HCT116 (cell line): Measurements from ENCODE around the gene BCAR1. TPM values are rescaled to one million over a fixed set of nuclear protein-coding genes. Genes with fewer than 3 reads are reported as not detected.

Experiments used
- ATAC-seq: fragments of 200-7000 bp; cut with Tn5 transposase; 2 replicates; pipeline ENCODE4 v1.9.1; 2020; ENCODE audit warnings: mild to moderate bottlenecking, moderate library complexity
- BruUV-seq: library from RNA; stranded (reverse); fragments of 400-500 nt; replicated peaks from 2 replicates; lab custom pipeline; 2021; lab: Mats Ljungman, UMichigan
- CTCF ChIA-PET: fragments of 300-600 bp; sonication (Branson Sonifier 250); formaldehyde crosslinking; loops from one replicate; lab custom pipeline; 2021; ENCODE audit warnings: antibody characterized with exemption; lab: Charles Lee
- POLR2A ChIA-PET: fragments of 300-600, 350-600 bp; sonication (Branson Sonifier 250); formaldehyde crosslinking; loops from one replicate; lab custom pipeline; 2021; ENCODE audit warnings: antibody characterized with exemption; lab: Charles Lee
- RAD21 ChIA-PET, 2 experiments: fragments of 300-600 bp; sonication (Branson Sonifier 250); formaldehyde crosslinking; loops; one replicate each; lab custom pipeline; 2023; ENCODE audit warnings: low total read pairs in 2 of 2; ENCODE audit not compliant: uncharacterized antibody in 2 of 2, unreplicated experiment in 2 of 2, low non-redundant PET in 1 of 2; lab: Charles Lee
- DNase-seq: peaks from one replicate; pipeline ENCODE4 v3.0.0-alpha.2; 2010; ENCODE audit warnings: low read depth, low spot score
- H2AFZ ChIP-seq: fragments of 200-600 bp; shearing (Covaris generic), sonication (generic); 2 replicates; pipeline ENCODE4 v1.6.1; 2017; ENCODE audit warnings: low read depth, mixed run types, mixed read lengths, antibody characterized with exemption, low read length; ENCODE audit not compliant: poor library complexity, severe bottlenecking
- H3K27ac ChIP-seq: 2 replicates; pipeline ENCODE4 v1.5.1; 2012; ENCODE audit warnings: low read depth, low read length
- H3K27me3 ChIP-seq: fragments of 200-600 bp; sonication (generic); 2 replicates; pipeline ENCODE4 v1.6.1; 2016; ENCODE audit warnings: mixed run types, low read length, mixed read lengths; ENCODE audit not compliant: insufficient read depth
- H3K36me3 ChIP-seq, 2 experiments: fragments of 200-500 bp in 1 of 2; fragments of 200-600 bp in 1 of 2; sonication (Bioruptor generic) in 1 of 2; sonication (generic) in 1 of 2; 2 replicates each; pipeline versions ENCODE4 v1.5.1 to v1.6.1; 2014 to 2016; ENCODE audit warnings: low read length in 2 of 2, inconsistent platforms in 1 of 2, mixed read lengths in 1 of 2, mixed run types in 1 of 2; ENCODE audit not compliant: insufficient read depth in 2 of 2, control insufficient read depth in 1 of 2
- H3K4me1 ChIP-seq, 2 experiments: fragments of 200-600 bp in 1 of 2; sonication (generic) in 1 of 2; 2 replicates each; pipeline versions ENCODE4 v1.5.1 to v1.6.1; 2012 to 2017; ENCODE audit warnings: low read length in 2 of 2, inconsistent platforms in 1 of 2, mild to moderate bottlenecking in 1 of 2, mixed read lengths in 1 of 2, mixed run types in 1 of 2, moderate library complexity in 1 of 2; ENCODE audit not compliant: insufficient read depth in 2 of 2, control insufficient read depth in 1 of 2
- H3K4me2 ChIP-seq: fragments of 200-600 bp; sonication (generic); 2 replicates; pipeline ENCODE4 v1.6.1; 2017; ENCODE audit warnings: mixed run types, low read length, mixed read lengths
- H3K4me3 ChIP-seq, 2 experiments: fragments of 200-600 bp in 1 of 2; sonication (generic) in 1 of 2; replicated peaks in 1 of 2; 2 replicates each; pipeline ENCODE4 v1.5.1; 2011 to 2016; ENCODE audit warnings: low read length in 2 of 2, control low read depth in 1 of 2, low read depth in 1 of 2, mild to moderate bottlenecking in 1 of 2, mixed read lengths in 1 of 2, mixed run types in 1 of 2
- H3K79me2 ChIP-seq: fragments of 200-600 bp; sonication (generic); 2 replicates; pipeline ENCODE4 v1.6.1; 2017; ENCODE audit warnings: mild to moderate bottlenecking, mixed run types, low read length, moderate library complexity, mixed read lengths; ENCODE audit not compliant: insufficient read depth
- H3K9ac ChIP-seq: fragments of 200-600 bp; sonication (generic); 2 replicates; pipeline ENCODE4 v1.6.1; 2016; ENCODE audit warnings: low read length, mixed read lengths
- H3K9me2 ChIP-seq: fragments of 200-600 bp; sonication (generic), shearing (Covaris generic); 2 replicates; pipeline ENCODE4 v1.6.1; 2017; ENCODE audit warnings: mixed run types, mild to moderate bottlenecking, moderate library complexity; ENCODE audit not compliant: insufficient read depth
- H3K9me3 ChIP-seq, 2 experiments: fragments of 200-500 bp in 1 of 2; fragments of 200-600 bp in 1 of 2; sonication (Bioruptor generic) in 1 of 2; sonication (generic) in 1 of 2; 2 replicates each; pipeline ENCODE4 v1.6.1; 2014 to 2017; ENCODE audit warnings: low read length in 2 of 2, mixed read lengths in 2 of 2, inconsistent platforms in 1 of 2, low read depth in 1 of 2, mild to moderate bottlenecking in 1 of 2, mixed run types in 1 of 2, moderate library complexity in 1 of 2; ENCODE audit not compliant: control insufficient read depth in 1 of 2, insufficient read depth in 1 of 2
- H4K20me1 ChIP-seq: fragments of 200-600 bp; sonication (generic), shearing (Covaris generic); 2 replicates; pipeline ENCODE4 v1.6.1; 2017; ENCODE audit warnings: mixed run types, mild to moderate bottlenecking, moderate library complexity; ENCODE audit not compliant: insufficient read depth
- CTCF ChIP-seq, 3 experiments: fragments of 200-600 bp in 1 of 3; sonication (generic) in 1 of 3; IDR thresholded peaks in 2 of 3; conservative IDR thresholded peaks in 1 of 3; 2 replicates each; pipeline ENCODE4 v1.5.1; 2012 to 2017; ENCODE audit warnings: low read depth in 2 of 3, low read length in 2 of 3, antibody characterized with exemption in 1 of 3, borderline replicate concordance in 1 of 3, control low read depth in 1 of 3, mild to moderate bottlenecking in 1 of 3, mixed read lengths in 1 of 3, mixed run types in 1 of 3, moderate library complexity in 1 of 3; ENCODE audit not compliant: insufficient read depth in 1 of 3
- EGR1 ChIP-seq: IDR thresholded peaks from 2 replicates; pipeline ENCODE4 v1.6.1; 2012; ENCODE audit warnings: low read depth
- ELF1 ChIP-seq: IDR thresholded peaks from 2 replicates; pipeline ENCODE4 v1.6.1; 2012; ENCODE audit warnings: low read depth, borderline replicate concordance
- FOSL1 ChIP-seq: IDR thresholded peaks from 2 replicates; pipeline ENCODE4 v1.6.1; 2012; ENCODE audit warnings: low read depth
- JUND ChIP-seq: IDR thresholded peaks from 2 replicates; pipeline ENCODE4 v1.6.1; 2012
- MAX ChIP-seq: IDR thresholded peaks from 2 replicates; pipeline ENCODE4 v1.6.1; 2012
- POLR2A ChIP-seq: IDR thresholded peaks from 2 replicates; pipeline ENCODE4 v1.7.0; 2011; ENCODE audit warnings: borderline replicate concordance; ENCODE audit not compliant: insufficient read depth, insufficient read length; ENCODE audit errors: extremely low read depth
- RAD21 ChIP-seq: IDR thresholded peaks from 2 replicates; pipeline ENCODE4 v1.6.1; 2012; ENCODE audit warnings: low read depth, mild to moderate bottlenecking
- REST ChIP-seq: IDR thresholded peaks from 2 replicates; pipeline ENCODE4 v1.6.1; 2012; ENCODE audit warnings: low read depth
- SIN3A ChIP-seq: IDR thresholded peaks from 2 replicates; pipeline ENCODE4 v1.6.1; 2012; ENCODE audit warnings: low read depth
- SRF ChIP-seq: IDR thresholded peaks from 2 replicates; pipeline ENCODE4 v1.6.1; 2012; ENCODE audit warnings: low read depth
- ZBTB33 ChIP-seq: IDR thresholded peaks from 2 replicates; pipeline ENCODE4 v1.6.1; 2011; ENCODE audit warnings: mild to moderate bottlenecking, low read length, moderate library complexity; ENCODE audit not compliant: insufficient replicate concordance; ENCODE audit errors: extremely low read depth
- ZFX ChIP-seq: fragments of 450-650 bp; IDR thresholded peaks from 2 replicates; pipeline ENCODE4 v1.6.1; 2017
- ZNF274 ChIP-seq: fragments of 200-500 bp; sonication (Bioruptor generic); IDR thresholded peaks from 2 replicates; pipeline ENCODE4 v1.6.1; 2014; ENCODE audit warnings: mild to moderate bottlenecking, low read depth, low read length, inconsistent platforms
- intact Hi-C: fragments of 100-400 bp; cut with micrococcal nuclease; formaldehyde crosslinking; loops from 2 replicates; pipeline ENCODE4 v1.10.0; 2022
- total RNA-seq: library from RNA; stranded (reverse); gene quantifications from one replicate; pipeline ENCODE4 v1.2.1, GENCODE V29; 2021; ENCODE audit not compliant: unreplicated experiment

Gene BCAR1
- total RNA-seq, 1 experiment from 2014 or later: 49.6 TPM

- H3K9me3 ChIP-seq: no peaks in the 10 kb centered on the region
- H3K4me2 ChIP-seq: peak overlapping the region; percentile 32; the same call in 1 of the 2 replicates
- H2AFZ ChIP-seq: no peak overlapping the region
- ATAC-seq (no peak), DNase-seq (no peak)
- H3K4me3 ChIP-seq: no peak overlapping the region
- peak overlapping the region; percentile 51; the same call in 1 of the 2 replicates for H3K27ac ChIP-seq
- peaks cover 8 to 38% of the 10 kb centered on the region in 2 experiments; a peak in 3 of 4 replicates for H3K36me3 ChIP-seq
- no peaks in the 10 kb centered on the region for H4K20me1 ChIP-seq
- no TSS peak for BruUV-seq
- intact Hi-C loops: no loop called here
- no peaks in the 10 kb centered on the region for H3K27me3 ChIP-seq
- H3K9ac ChIP-seq: no peak overlapping the region; the same call in 1 of the 2 replicates
- POLR2A ChIA-PET: no interaction called here
- CTCF ChIA-PET: no interaction called here
- H3K79me2 ChIP-seq: peaks cover 46% of the 10 kb centered on the region
- TF ChIP-seq SRF (no peak), SIN3A (no peak), EGR1 (no peak), FOSL1 (no peak), POLR2A (no peak), ZNF274 (no peak), REST (no peak), MAX (no peak), ELF1 (no peak), RAD21 (no peak), ZBTB33 (no peak), ZFX (no peak), CTCF (IDR thresholded peaks at IDR 0.05 in 2 of 3, conservative IDR thresholded peaks at IDR 0.05 in 1 of 3; ENCODE audit: borderline replicate concordance in 1 of 3, insufficient read depth in 1 of 3, low read depth in 2 of 3, low read length in 2 of 3) (no peak), JUND (no peak)
- RAD21 ChIA-PET: no interaction called here
- H3K4me1 ChIP-seq: peaks cover 22 to 35% of the 10 kb centered on the region in 2 experiments
- H3K9me2 ChIP-seq: no peaks in the 10 kb centered on the region
Observed at GRCh38 chr16:75238132-75238852, 13.1 kb downstream of the BCAR1 start.
